K562 (cell line): ENCODE data around the gene FAM171A1. TPM values are rescaled to one million over a fixed set of nuclear protein-coding genes. Genes with fewer than 3 reads are reported as not detected.

Source experiments
- ATAC-seq: fragments of 200-7000 bp; cut with Tn5 transposase; 3 replicates; pipeline ENCODE4 v1.9.1; 2020; ENCODE audit warnings: moderate library complexity
- BruUV-seq: library from RNA; stranded (reverse); fragments of 400-500 nt; replicated peaks from 2 replicates; lab custom pipeline; 2021; lab: Mats Ljungman, UMichigan
- CTCF ChIA-PET: fragments of 300-600 bp; formaldehyde crosslinking; extraction: SDS; loops from one replicate; lab custom pipeline; 2021; ENCODE audit warnings: low intra/inter-chr PET ratio; lab: Yijun Ruan, JAX
- POLR2A ChIA-PET: fragments of 300-600, 350-650 bp; sonication (Branson Sonifier 250); formaldehyde crosslinking; extraction: SDS; loops from one replicate; lab custom pipeline; 2021; ENCODE audit warnings: antibody characterized with exemption, inconsistent platforms; lab: Yijun Ruan, JAX
- DNase-seq, 4 experiments: peaks; one replicate each; pipeline versions ENCODE4 v3.0.0 to v3.0.0-alpha.2; 2011 to 2018; ENCODE audit warnings: low spot score in 3 of 4, mixed read lengths in 3 of 4; ENCODE audit errors: extremely low read depth in 1 of 4
- FAIRE-seq: peaks from 2 replicates; lab custom pipeline; 2011; peaks lifted over from hg19 to GRCh38; lab: Jason Lieb, UNC
- H2AFZ ChIP-seq: 2 replicates; pipeline ENCODE4 v1.6.0; 2011; ENCODE audit warnings: low read depth, low read length, control low read depth, inconsistent platforms
- H3K27ac ChIP-seq: fragments of 200-600 bp; 3 replicates; pipeline ENCODE4 v1.8.0; 2011; ENCODE audit warnings: low read depth, mild to moderate bottlenecking, control low read depth, inconsistent platforms, low read length, moderate library complexity, mixed read lengths; ENCODE audit errors: extremely low read depth
- H3K27me3 ChIP-seq, 2 experiments: fragments of 300-600 bp in 1 of 2; 2 replicates in 1 of 2; 3 replicates in 1 of 2; pipeline versions ENCODE4 v1.6.0 to v1.8.0; 2011; ENCODE audit warnings: inconsistent platforms in 2 of 2, low read length in 2 of 2, mild to moderate bottlenecking in 1 of 2, mixed read lengths in 1 of 2, moderate library complexity in 1 of 2; ENCODE audit not compliant: control insufficient read depth in 2 of 2, insufficient read depth in 2 of 2
- H3K36me3 ChIP-seq: fragments of 300-600 bp; 3 replicates; pipeline ENCODE4 v1.8.0; 2011; ENCODE audit warnings: mild to moderate bottlenecking, low read length, inconsistent platforms; ENCODE audit not compliant: control insufficient read depth, insufficient read depth
- H3K4me1 ChIP-seq, 2 experiments: fragments of 200-600 bp in 1 of 2; replicated peaks in 1 of 2; 2 replicates in 1 of 2; 3 replicates in 1 of 2; pipeline versions ENCODE4 v1.5.1 to v1.8.0; 2011; ENCODE audit warnings: inconsistent platforms in 2 of 2, low read length in 2 of 2, mild to moderate bottlenecking in 1 of 2, mixed read lengths in 1 of 2, moderate library complexity in 1 of 2; ENCODE audit not compliant: control insufficient read depth in 2 of 2, insufficient read depth in 2 of 2
- H3K4me2 ChIP-seq: 2 replicates; pipeline ENCODE4 v1.6.1; 2011; ENCODE audit warnings: low read length, control low read depth, inconsistent platforms, mixed read lengths; ENCODE audit not compliant: insufficient read depth
- H3K4me3 ChIP-seq: fragments of 200-600 bp; sonication (generic), shearing (Covaris generic); 2 replicates; pipeline ENCODE4 v1.5.1; 2016; ENCODE audit warnings: control low read depth, inconsistent platforms
- H3K79me2 ChIP-seq: fragments of 200-600 bp; 3 replicates; pipeline ENCODE4 v1.8.0; 2011; ENCODE audit warnings: low read length, inconsistent platforms; ENCODE audit not compliant: control insufficient read depth, insufficient read depth
- H3K9ac ChIP-seq, 2 experiments: 2 replicates each; pipeline versions ENCODE4 v1.6.0 to v1.6.1; 2011; ENCODE audit warnings: low read depth in 2 of 2, low read length in 2 of 2, control low read depth in 1 of 2, inconsistent platforms in 1 of 2, mild to moderate bottlenecking in 1 of 2, mixed read lengths in 1 of 2; ENCODE audit not compliant: insufficient read depth in 1 of 2
- H3K9me1 ChIP-seq: one replicate; pipeline ENCODE4 v1.6.0; 2011; ENCODE audit warnings: inconsistent platforms, mild to moderate bottlenecking, low read length, moderate library complexity; ENCODE audit not compliant: control insufficient read depth, insufficient read depth
- H3K9me3 ChIP-seq: replicated peaks from 2 replicates; pipeline ENCODE4 v1.5.1; 2011; ENCODE audit warnings: low read depth, low read length, inconsistent platforms; ENCODE audit not compliant: control insufficient read depth, insufficient read depth
- H4K20me1 ChIP-seq: replicated peaks from 2 replicates; pipeline ENCODE4 v1.6.1; 2011; ENCODE audit warnings: low read length, inconsistent platforms, mixed read lengths; ENCODE audit not compliant: control insufficient read depth, insufficient read depth
- COPS2 ChIP-seq: fragments of 450-650 bp; conservative IDR thresholded peaks from 2 replicates; pipeline ENCODE4 v1.6.1; 2016; ENCODE audit warnings: mild to moderate bottlenecking, moderate library complexity
- FOXA1 ChIP-seq: fragments of 450-650 bp; IDR thresholded peaks from 2 replicates; pipeline ENCODE4 v1.6.1; 2016; ENCODE audit warnings: mild to moderate bottlenecking, borderline replicate concordance
- GTF2E2 ChIP-seq: fragments of 200-800 bp; sonication (Bioruptor generic); IDR thresholded peaks from 2 replicates; pipeline ENCODE4 v1.6.1; 2016; ENCODE audit warnings: missing genetic modification characterization, missing compliant biosample characterization
- NFATC3 ChIP-seq: fragments of 450-650 bp; IDR thresholded peaks from 2 replicates; pipeline ENCODE4 v1.6.1; 2017; ENCODE audit warnings: mild to moderate bottlenecking
- ZBTB1 ChIP-seq: sonication (generic); formaldehyde crosslinking; IDR thresholded peaks from 2 replicates; pipeline ENCODE4 v1.8.1; 2023; ENCODE audit warnings: missing genetic modification reagents, low read depth, mild to moderate bottlenecking, borderline replicate concordance
- ZNF174 ChIP-seq: fragments of 250-450 bp; sonication (Bioruptor Pico); IDR thresholded peaks from 2 replicates; pipeline ENCODE4 v1.4.0; 2020; ENCODE audit warnings: mild to moderate bottlenecking
- ZNF232 ChIP-seq: sonication (generic); formaldehyde crosslinking; IDR thresholded peaks from 2 replicates; pipeline ENCODE4 v1.8.0; 2022; ENCODE audit warnings: mild to moderate bottlenecking, missing genetic modification reagents
- WGBS: fragments of 100-300 bp; shearing (Covaris generic); methylation state at CpG from one replicate; pipeline ENCODE4 v1.1.6; 2016; ENCODE audit warnings: low coverage, mixed read lengths; ENCODE audit not compliant: insufficient coverage; ENCODE audit errors: missing lambda C conversion rate; 5-methylcytosine and 5-hydroxymethylcytosine counted together
- in situ Hi-C: fragments of 300-500 bp; cut with MboI; formaldehyde crosslinking; loops from 4 replicates; pipeline ENCODE4 v1.15.0; 2018; ENCODE audit warnings: inconsistent platforms, mixed read lengths
- intact Hi-C: fragments of 100-400 bp; cut with micrococcal nuclease; formaldehyde crosslinking; loops from 2 replicates; pipeline ENCODE4 v1.14.2; 2022
- polyA plus RNA-seq, 8 experiments: library from polyadenylated mRNA; depleted of rRNA in 4 of 8; stranded (reverse) in 5 of 8; unstranded in 3 of 8; fragments of >200 nt; fragmentation: Nextera tagmentation in 2 of 8; fragmentation: Illumina TruSeq in 1 of 8; extraction: Ambion mirVana in 2 of 8; extraction: Trizol in 1 of 8; gene quantifications; 2 replicates each; pipeline versions ENCODE4 v1.2.1 to v1.2.3, GENCODE V29; 2011 to 2014; ENCODE audit warnings: inconsistent platforms in 1 of 8, missing spikeins in 1 of 8
- total RNA-seq, 7 experiments: library from RNA; depleted of rRNA in 6 of 7; stranded (reverse); fragments of >200 nt in 6 of 7; fragmentation: Illumina TruSeq in 2 of 7; extraction: Trizol in 2 of 7; gene quantifications; 2 replicates each; pipeline versions ENCODE4 v1.2.1 to v1.2.3, GENCODE V29; 2011 to 2021; ENCODE audit warnings: low replicate concordance in 1 of 7
- TF ChIP-seq, protein P1 (sequence below): fragments of 450-650 bp; IDR thresholded peaks from one replicate; pipeline ENCODE4 v1.6.1; 2018; ENCODE audit warnings: mild to moderate bottlenecking, moderate library complexity; ENCODE audit not compliant: partially characterized antibody
- TF ChIP-seq, protein P2 (sequence below): fragments of 450-650 bp; IDR thresholded peaks from 2 replicates; pipeline ENCODE4 v1.6.1; 2016; ENCODE audit warnings: low read depth
- TF ChIP-seq, protein P3 (sequence below): fragments of 250-450 bp; sonication (Bioruptor Pico); IDR thresholded peaks from 2 replicates; pipeline ENCODE4 v1.4.0; 2020; ENCODE audit warnings: mild to moderate bottlenecking

Gene FAM171A1
- total and polyA plus RNA-seq, 9 of the 15 experiments (the other 6 are each of a cell fraction or from before 2014, with no cell fraction given), result 0.51 to 8.2 (median 4.8) TPM

DNA sequence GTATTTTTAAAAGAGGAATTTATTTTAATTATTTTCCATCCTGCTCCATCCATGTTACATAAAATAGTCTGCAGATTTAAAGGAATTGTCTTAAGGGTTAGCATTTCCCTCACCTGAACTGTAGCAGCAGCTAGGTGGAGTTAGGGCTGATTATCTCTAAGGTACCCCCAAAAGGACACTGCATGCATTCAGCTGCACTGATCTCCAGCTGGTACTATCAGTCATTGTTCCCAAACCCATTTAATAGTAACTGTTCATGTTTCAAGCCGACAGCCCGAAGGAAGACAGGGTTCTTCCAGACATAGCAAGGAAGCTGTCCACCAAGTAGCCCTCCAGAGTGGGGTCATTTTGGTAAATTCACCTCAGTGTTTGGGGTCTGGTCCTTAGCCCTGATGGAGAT is 48.7 kb downstream of the FAM171A1 start:
- FAIRE-seq (no peak), ATAC-seq (no peak), DNase-seq (no peak)
- CTCF ChIA-PET, result no interaction called here
- no peak overlapping the region for H3K27ac ChIP-seq
- no peaks in the 10 kb centered on the region for H3K9me3 ChIP-seq
- H3K9me1 ChIP-seq, result no peaks in the 10 kb centered on the region
- no peak overlapping the region for H3K9ac ChIP-seq
- intact Hi-C loops, result no loop called here
- no peak overlapping the region for H3K4me2 ChIP-seq
- peaks cover 0 to 15% of the 10 kb centered on the region in 2 experiments; a peak in 3 of 5 replicates for H3K4me1 ChIP-seq
- H3K4me3 ChIP-seq, result no peak overlapping the region
- no peaks in the 10 kb centered on the region for H3K27me3 ChIP-seq
- in situ Hi-C loops, result no loop called here
- H4K20me1 ChIP-seq, result no peaks in the 10 kb centered on the region
- no peaks in the 10 kb centered on the region for H3K36me3 ChIP-seq
- H3K79me2 ChIP-seq, result no peaks in the 10 kb centered on the region
- 54% methylated on average over 2 of the region's 2 CpGs for WGBS
- H2AFZ ChIP-seq, result no peak overlapping the region
- BruUV-seq, result no TSS peak
- POLR2A ChIA-PET, result no interaction called here
- TF ChIP-seq, protein P1, sequence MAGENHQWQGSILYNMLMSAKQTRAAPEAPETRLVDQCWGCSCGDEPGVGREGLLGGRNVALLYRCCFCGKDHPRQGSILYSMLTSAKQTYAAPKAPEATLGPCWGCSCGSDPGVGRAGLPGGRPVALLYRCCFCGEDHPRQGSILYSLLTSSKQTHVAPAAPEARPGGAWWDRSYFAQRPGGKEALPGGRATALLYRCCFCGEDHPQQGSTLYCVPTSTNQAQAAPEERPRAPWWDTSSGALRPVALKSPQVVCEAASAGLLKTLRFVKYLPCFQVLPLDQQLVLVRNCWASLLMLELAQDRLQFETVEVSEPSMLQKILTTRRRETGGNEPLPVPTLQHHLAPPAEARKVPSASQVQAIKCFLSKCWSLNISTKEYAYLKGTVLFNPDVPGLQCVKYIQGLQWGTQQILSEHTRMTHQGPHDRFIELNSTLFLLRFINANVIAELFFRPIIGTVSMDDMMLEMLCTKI, result no peak
- TF ChIP-seq ZBTB1 (CRISPR knock-in tag) (no peak), ZNF174 (CRISPR knock-in tag) (no peak), GTF2E2 (tag) (no peak), NFATC3 (no peak), FOXA1 (no peak), COPS2 (no peak), ZNF232 (CRISPR knock-in tag) (no peak)
- TF ChIP-seq, protein P2, sequence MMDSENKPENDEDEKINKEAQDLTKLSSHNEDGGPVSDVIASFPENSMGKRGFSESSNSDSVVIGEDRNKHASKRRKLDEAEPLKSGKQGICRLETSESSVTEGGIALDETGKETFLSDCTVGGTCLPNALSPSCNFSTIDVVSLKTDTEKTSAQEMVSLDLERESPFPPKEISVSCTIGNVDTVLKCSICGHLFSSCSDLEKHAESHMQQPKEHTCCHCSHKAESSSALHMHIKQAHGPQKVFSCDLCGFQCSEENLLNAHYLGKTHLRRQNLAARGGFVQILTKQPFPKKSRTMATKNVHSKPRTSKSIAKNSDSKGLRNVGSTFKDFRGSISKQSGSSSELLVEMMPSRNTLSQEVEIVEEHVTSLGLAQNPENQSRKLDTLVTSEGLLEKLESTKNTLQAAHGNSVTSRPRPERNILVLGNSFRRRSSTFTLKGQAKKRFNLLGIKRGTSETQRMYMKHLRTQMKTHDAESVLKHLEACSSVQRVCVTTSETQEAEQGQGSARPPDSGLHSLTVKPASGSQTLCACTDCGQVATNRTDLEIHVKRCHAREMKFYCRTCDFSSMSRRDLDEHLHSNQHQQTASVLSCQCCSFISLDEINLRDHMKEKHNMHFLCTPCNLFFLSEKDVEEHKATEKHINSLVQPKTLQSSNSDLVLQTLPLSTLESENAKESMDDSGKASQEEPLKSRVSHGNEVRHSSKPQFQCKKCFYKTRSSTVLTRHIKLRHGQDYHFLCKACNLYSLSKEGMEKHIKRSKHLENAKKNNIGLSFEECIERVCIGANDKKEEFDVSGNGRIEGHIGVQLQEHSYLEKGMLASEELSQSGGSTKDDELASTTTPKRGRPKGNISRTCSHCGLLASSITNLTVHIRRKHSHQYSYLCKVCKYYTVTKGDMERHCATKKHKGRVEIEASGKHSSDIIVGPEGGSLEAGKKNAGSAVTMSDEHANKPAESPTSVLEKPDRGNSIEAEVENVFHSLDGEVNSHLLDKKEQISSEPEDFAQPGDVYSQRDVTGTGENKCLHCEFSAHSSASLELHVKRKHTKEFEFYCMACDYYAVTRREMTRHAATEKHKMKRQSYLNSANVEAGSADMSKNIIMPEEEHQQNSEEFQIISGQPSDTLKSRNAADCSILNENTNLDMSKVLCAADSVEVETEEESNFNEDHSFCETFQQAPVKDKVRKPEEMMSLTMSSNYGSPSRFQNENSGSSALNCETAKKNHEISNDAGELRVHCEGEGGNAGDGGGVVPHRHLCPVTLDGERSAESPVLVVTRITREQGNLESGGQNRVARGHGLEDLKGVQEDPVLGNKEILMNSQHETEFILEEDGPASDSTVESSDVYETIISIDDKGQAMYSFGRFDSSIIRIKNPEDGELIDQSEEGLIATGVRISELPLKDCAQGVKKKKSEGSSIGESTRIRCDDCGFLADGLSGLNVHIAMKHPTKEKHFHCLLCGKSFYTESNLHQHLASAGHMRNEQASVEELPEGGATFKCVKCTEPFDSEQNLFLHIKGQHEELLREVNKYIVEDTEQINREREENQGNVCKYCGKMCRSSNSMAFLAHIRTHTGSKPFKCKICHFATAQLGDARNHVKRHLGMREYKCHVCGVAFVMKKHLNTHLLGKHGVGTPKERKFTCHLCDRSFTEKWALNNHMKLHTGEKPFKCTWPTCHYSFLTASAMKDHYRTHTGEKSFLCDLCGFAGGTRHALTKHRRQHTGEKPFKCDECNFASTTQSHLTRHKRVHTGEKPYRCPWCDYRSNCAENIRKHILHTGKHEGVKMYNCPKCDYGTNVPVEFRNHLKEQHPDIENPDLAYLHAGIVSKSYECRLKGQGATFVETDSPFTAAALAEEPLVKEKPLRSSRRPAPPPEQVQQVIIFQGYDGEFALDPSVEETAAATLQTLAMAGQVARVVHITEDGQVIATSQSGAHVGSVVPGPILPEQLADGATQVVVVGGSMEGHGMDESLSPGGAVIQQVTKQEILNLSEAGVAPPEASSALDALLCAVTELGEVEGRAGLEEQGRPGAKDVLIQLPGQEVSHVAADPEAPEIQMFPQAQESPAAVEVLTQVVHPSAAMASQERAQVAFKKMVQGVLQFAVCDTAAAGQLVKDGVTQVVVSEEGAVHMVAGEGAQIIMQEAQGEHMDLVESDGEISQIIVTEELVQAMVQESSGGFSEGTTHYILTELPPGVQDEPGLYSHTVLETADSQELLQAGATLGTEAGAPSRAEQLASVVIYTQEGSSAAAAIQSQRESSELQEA, result no peak
- TF ChIP-seq, protein P3, sequence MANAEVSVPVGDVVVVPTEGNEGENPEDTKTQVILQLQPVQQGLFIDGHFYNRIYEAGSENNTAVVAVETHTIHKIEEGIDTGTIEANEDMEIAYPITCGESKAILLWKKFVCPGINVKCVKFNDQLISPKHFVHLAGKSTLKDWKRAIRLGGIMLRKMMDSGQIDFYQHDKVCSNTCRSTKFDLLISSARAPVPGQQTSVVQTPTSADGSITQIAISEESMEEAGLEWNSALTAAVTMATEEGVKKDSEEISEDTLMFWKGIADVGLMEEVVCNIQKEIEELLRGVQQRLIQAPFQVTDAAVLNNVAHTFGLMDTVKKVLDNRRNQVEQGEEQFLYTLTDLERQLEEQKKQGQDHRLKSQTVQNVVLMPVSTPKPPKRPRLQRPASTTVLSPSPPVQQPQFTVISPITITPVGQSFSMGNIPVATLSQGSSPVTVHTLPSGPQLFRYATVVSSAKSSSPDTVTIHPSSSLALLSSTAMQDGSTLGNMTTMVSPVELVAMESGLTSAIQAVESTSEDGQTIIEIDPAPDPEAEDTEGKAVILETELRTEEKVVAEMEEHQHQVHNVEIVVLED (CRISPR knock-in tag), result no peak
